PC-3 (cell line): ENCODE results near the gene NUDT6. TPM values are rescaled to one million over a fixed set of nuclear protein-coding genes. Genes with fewer than 3 reads are reported as not detected.
A peak's percentile ranks its signal among the peaks of the same experiment; 100 is the strongest.
"Not testable (repeated sequence)": the region's sequence is repeated elsewhere in the genome, so short reads cannot be mapped to it uniquely, and the experiment has no call there.

ENCODE experiments used
- ATAC-seq: fragments of 200-7000 bp; cut with Tn5 transposase; 2 replicates; pipeline ENCODE4 v1.9.1; 2020; ENCODE audit warnings: mild to moderate bottlenecking, moderate library complexity
- BruUV-seq: library from RNA; stranded (reverse); fragments of 400-500 nt; replicated peaks from 2 replicates; lab custom pipeline; 2021; lab: Mats Ljungman, UMichigan
- CTCF ChIA-PET: fragments of 300-600 bp; sonication (Branson Sonifier 250); formaldehyde crosslinking; loops from one replicate; lab custom pipeline; 2022; ENCODE audit warnings: antibody characterized with exemption; lab: Charles Lee
- POLR2A ChIA-PET: fragments of 300-600 bp; sonication (Branson Sonifier 250); formaldehyde crosslinking; loops from one replicate; lab custom pipeline; 2022; ENCODE audit warnings: antibody characterized with exemption; ENCODE audit not compliant: unreplicated experiment; lab: Charles Lee
- DNase-seq: peaks from one replicate; pipeline ENCODE4 v3.0.0-alpha.2; 2015
- H2AFZ ChIP-seq: fragments of 300-600 bp; sonication (generic); 2 replicates; pipeline ENCODE4 v1.6.0; 2016; ENCODE audit warnings: antibody characterized with exemption, low read length
- H3F3A ChIP-seq: fragments of 300-600 bp; sonication (generic); one replicate; pipeline ENCODE4 v1.6.0; 2017; ENCODE audit warnings: antibody characterized with exemption, low read length, control low read depth, mild to moderate bottlenecking; ENCODE audit not compliant: unreplicated experiment
- H3K27ac ChIP-seq: fragments of 300-600 bp; sonication (generic); 2 replicates; pipeline ENCODE4 v1.5.1; 2016; ENCODE audit warnings: mild to moderate bottlenecking, low read length
- H3K27me3 ChIP-seq: fragments of 300-600 bp; sonication (generic); 2 replicates; pipeline ENCODE4 v1.6.1; 2016; ENCODE audit warnings: low read length, mixed read lengths
- H3K36me3 ChIP-seq: fragments of 300-600 bp; sonication (generic); 2 replicates; pipeline ENCODE4 v1.6.1; 2016; ENCODE audit warnings: low read depth, mixed run types, low read length, mixed read lengths
- H3K4me1 ChIP-seq: fragments of 300-600 bp; sonication (generic); 2 replicates; pipeline ENCODE4 v1.5.1; 2016; ENCODE audit warnings: low read length; ENCODE audit not compliant: insufficient read depth
- H3K4me2 ChIP-seq: fragments of 300-600 bp; sonication (generic); 2 replicates; pipeline ENCODE4 v1.6.0; 2016; ENCODE audit warnings: low read length
- H3K4me3 ChIP-seq: fragments of 300-600 bp; sonication (generic); 2 replicates; pipeline ENCODE4 v1.5.1; 2016; ENCODE audit warnings: mild to moderate bottlenecking, low read length, mixed read lengths
- H3K79me2 ChIP-seq: fragments of 300-600 bp; sonication (generic); 2 replicates; pipeline ENCODE4 v1.6.1; 2017; ENCODE audit warnings: low read length, mixed read lengths
- H3K9ac ChIP-seq: fragments of 300-600 bp; sonication (generic); 2 replicates; pipeline ENCODE4 v1.6.0; 2016; ENCODE audit warnings: mild to moderate bottlenecking, low read length
- H3K9me2 ChIP-seq: fragments of 300-600 bp; sonication (generic); replicated peaks from 2 replicates; pipeline ENCODE4 v1.6.1; 2016; ENCODE audit warnings: mixed run types, low read length, mixed read lengths
- H3K9me3 ChIP-seq: fragments of 300-600 bp; sonication (generic); 2 replicates; pipeline ENCODE4 v1.6.1; 2016; ENCODE audit warnings: low read length, mixed read lengths
- H4K20me1 ChIP-seq: fragments of 300-600 bp; sonication (generic); 2 replicates; pipeline ENCODE4 v1.6.1; 2016; ENCODE audit warnings: low read length, mixed read lengths
- EZH2 ChIP-seq: fragments of 300-600 bp; sonication (generic); IDR thresholded peaks from one replicate; pipeline ENCODE4 v1.6.1; 2017; ENCODE audit warnings: antibody characterized with exemption, mild to moderate bottlenecking, low read length; ENCODE audit not compliant: unreplicated experiment
- EZH2phosphoT487 ChIP-seq: fragments of 300-600 bp; sonication (generic); IDR thresholded peaks from 2 replicates; pipeline ENCODE4 v1.6.1; 2018; ENCODE audit warnings: mild to moderate bottlenecking, antibody characterized with exemption, low read length, borderline replicate concordance
- intact Hi-C: fragments of 100-400 bp; cut with micrococcal nuclease; formaldehyde crosslinking; loops from 2 replicates; pipeline ENCODE4 v1.9.0; 2023
- total RNA-seq: library from RNA; depleted of rRNA; stranded (reverse); fragments of >200 nt; gene quantifications from 2 replicates; pipeline ENCODE4 v1.2.3, GENCODE V29; 2014; rRNA removed
- TF ChIP-seq, protein P1 (sequence below): fragments of 300-600 bp; sonication (generic); conservative IDR thresholded peaks from 2 replicates; pipeline ENCODE4 v1.5.1; 2017; ENCODE audit warnings: antibody characterized with exemption, low read depth, mild to moderate bottlenecking, low read length

The NUDT6 gene
- total RNA-seq, 1 experiment from 2014 or later, result 6.9 TPM

DNA sequence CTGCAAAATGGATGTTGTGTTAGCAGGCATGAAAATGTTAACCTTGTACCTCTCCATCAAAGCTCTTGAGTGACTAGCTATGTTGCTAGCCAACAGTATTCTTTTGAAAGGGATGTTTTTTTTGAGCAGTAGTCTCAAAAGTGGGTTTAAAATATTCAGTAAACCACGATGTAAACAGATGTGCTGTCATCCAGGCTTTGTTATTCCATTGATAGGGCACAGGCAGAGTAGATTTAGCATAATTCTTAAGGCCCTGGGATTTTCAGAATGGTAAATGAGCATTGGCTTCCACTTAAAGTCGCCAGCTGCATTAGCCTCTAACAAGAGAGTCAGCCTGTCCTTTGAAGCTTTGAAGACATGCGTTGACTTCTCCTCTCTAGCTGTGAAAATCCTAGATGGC lies 77.3 kb downstream of the NUDT6 start:
- peaks cover 7% of the 10 kb centered on the region; the same call in 1 of the 2 replicates for H3K4me1 ChIP-seq
- H3K79me2 ChIP-seq, result no peaks in the 10 kb centered on the region
- no peak overlapping the region for H3K4me2 ChIP-seq
- H3K9me3 ChIP-seq, result no peaks in the 10 kb centered on the region
- H2AFZ ChIP-seq, result no peak overlapping the region
- no peak overlapping the region for H3K27ac ChIP-seq
- H3K4me3 ChIP-seq, result no peak overlapping the region
- no peak for DNase-seq
- ATAC-seq, result no peak
- POLR2A ChIA-PET, result no interaction called here
- TF ChIP-seq EZH2 (no peak), EZH2phosphoT487 (no peak)
- TF ChIP-seq, protein P1, sequence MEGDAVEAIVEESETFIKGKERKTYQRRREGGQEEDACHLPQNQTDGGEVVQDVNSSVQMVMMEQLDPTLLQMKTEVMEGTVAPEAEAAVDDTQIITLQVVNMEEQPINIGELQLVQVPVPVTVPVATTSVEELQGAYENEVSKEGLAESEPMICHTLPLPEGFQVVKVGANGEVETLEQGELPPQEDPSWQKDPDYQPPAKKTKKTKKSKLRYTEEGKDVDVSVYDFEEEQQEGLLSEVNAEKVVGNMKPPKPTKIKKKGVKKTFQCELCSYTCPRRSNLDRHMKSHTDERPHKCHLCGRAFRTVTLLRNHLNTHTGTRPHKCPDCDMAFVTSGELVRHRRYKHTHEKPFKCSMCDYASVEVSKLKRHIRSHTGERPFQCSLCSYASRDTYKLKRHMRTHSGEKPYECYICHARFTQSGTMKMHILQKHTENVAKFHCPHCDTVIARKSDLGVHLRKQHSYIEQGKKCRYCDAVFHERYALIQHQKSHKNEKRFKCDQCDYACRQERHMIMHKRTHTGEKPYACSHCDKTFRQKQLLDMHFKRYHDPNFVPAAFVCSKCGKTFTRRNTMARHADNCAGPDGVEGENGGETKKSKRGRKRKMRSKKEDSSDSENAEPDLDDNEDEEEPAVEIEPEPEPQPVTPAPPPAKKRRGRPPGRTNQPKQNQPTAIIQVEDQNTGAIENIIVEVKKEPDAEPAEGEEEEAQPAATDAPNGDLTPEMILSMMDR, result no peak
- H3K36me3 ChIP-seq, result no peaks in the 10 kb centered on the region
- intact Hi-C loops, result no loop called here
- H4K20me1 ChIP-seq, result no peaks in the 10 kb centered on the region
- no peaks in the 10 kb centered on the region for H3K9me2 ChIP-seq
- BruUV-seq, result no TSS peak
- CTCF ChIA-PET, result no interaction called here
- no peaks in the 10 kb centered on the region for H3F3A ChIP-seq
- H3K9ac ChIP-seq, result no peak overlapping the region
- H3K27me3 ChIP-seq, result no peaks in the 10 kb centered on the region

- CTCF ChIA-PET, H3K9ac ChIP-seq, DNase-seq, H3K27me3 ChIP-seq, H3K4me3 ChIP-seq, BruUV-seq, POLR2A ChIA-PET, H3K4me2 ChIP-seq, H4K20me1 ChIP-seq, intact Hi-C loops, H2AFZ ChIP-seq, H3K4me1 ChIP-seq, H3K9me2 ChIP-seq, H3K27ac ChIP-seq, H3K36me3 ChIP-seq, H3K79me2 ChIP-seq, ATAC-seq, H3K9me3 ChIP-seq, H3F3A ChIP-seq: not testable (repeated sequence)
These were observed 78.0 kb downstream of the NUDT6 start for GRCh38 chr4:122844391-122844790.

DNA sequence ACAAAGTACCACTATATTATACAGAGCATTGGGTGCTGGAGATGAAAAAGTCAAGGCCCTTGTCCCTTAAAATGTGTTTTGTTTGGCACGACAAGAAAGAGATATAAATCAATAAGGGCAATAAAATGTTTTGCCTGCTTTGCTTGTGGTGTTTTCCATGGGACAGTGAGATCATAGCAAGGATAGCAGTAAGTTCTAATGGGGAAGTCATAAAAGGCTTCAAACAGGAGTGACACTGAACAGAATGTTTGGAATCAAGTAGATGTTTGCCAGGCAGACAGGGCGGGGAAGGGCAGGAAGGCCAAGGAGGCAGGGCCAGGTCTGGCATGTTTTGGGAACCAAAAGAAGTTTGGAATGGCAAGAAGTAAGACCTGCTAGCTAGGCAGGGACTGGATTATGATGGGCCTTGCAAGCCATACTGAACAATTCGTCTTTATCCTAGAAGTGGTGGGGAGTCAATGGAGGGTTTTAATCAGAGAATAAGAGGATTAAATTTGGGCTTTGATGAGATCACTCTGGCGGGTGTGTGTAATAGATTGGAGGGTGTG lies 79.3 kb downstream of the NUDT6 start:
- H3F3A ChIP-seq, result no peaks in the 10 kb centered on the region
- H4K20me1 ChIP-seq, result no peaks in the 10 kb centered on the region
- intact Hi-C loops, result no loop called here
- H3K27me3 ChIP-seq, result no peaks in the 10 kb centered on the region
- H3K9ac ChIP-seq, result no peak overlapping the region
- H3K4me3 ChIP-seq, result no peak overlapping the region
- no peak overlapping the region for H2AFZ ChIP-seq
- TF ChIP-seq EZH2phosphoT487 (no peak), EZH2 (no peak)
- TF ChIP-seq, protein P1, result no peak
- DNase-seq, result peak; percentile 8
- no peaks in the 10 kb centered on the region for H3K9me3 ChIP-seq
- no TSS peak for BruUV-seq
- peaks cover 9% of the 10 kb centered on the region for H3K4me1 ChIP-seq
- peaks cover 8% of the 10 kb centered on the region for H3K79me2 ChIP-seq
- no peaks in the 10 kb centered on the region for H3K9me2 ChIP-seq
- H3K4me2 ChIP-seq, result no peak overlapping the region
- peak; percentile 62 for ATAC-seq
- no peak overlapping the region for H3K27ac ChIP-seq
- CTCF ChIA-PET, result no interaction called here
- H3K36me3 ChIP-seq, result no peaks in the 10 kb centered on the region
- POLR2A ChIA-PET, result no interaction called here

Other genes with a start within 250 kb of the NUDT6 start
- 0.69 and 1.7 TPM in 2 replicates for gene BBS12, start 189.9 kb downstream of the NUDT6 start, total RNA-seq
- 4.0 and 4.1 TPM in 2 replicates for gene FGF2, start 95.8 kb downstream of the NUDT6 start, total RNA-seq